Activated T-helper 1 cell treated with anti-CD3 and anti-CD28 coated beads, Interleukin-2, amount 50 U/mL, for 16 hours (primary cell): ENCODE measurements around the gene CEMIP2.

Experiments
- DNase-seq, 2 donors: peaks; one replicate each; pipeline ENCODE4 v3.0.0-alpha.2; 2020; ENCODE audit warnings: low read depth in 1 of 2, low spot score in 1 of 2

CEMIP2 gene

DNA sequence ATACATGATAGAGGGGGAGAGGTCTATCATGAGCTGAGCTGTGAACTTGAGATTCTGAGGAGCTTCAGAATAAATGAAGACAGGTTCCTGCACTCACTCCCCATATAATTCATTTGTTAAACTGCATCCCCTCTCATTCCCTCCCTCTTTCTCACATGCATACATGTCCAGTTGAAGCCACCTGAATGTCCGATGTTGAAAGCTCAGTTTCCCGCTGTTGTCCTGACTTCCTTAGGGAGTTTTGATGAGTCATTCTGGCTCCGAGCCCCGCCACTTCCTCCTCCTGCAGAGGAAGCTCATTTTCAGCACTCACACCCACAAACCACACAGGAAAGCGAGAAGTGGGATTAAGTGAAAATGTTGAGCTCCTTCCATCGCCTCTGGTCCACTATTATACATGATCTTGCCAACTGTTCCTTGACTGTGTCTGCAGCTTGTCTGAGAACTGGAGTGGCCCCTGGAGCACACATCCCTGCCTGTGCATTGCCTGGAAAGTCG lies 121.2 kb downstream of the CEMIP2 start:
- DNase-seq, result no peak

DNA sequence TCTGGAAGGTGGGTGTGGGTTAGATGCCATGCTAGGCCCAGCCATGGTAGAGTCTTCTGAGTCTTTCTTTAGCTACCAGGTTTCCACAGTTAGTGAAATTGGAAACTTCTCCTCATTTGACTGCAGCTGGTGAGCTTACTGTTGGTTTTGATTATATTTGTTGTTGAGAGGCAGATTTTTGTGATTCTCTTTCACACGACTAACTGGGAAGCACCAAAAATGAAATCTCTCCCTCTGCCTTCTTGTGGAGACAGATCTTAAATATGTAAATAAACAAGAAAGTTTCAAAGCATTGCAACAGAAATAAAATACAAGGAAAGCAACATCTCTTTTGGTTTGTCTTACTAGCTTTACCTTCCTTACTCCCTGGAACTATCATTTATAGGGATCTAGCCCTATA lies 122.2 kb downstream of the CEMIP2 start:
- DNase-seq, result no peak

DNA sequence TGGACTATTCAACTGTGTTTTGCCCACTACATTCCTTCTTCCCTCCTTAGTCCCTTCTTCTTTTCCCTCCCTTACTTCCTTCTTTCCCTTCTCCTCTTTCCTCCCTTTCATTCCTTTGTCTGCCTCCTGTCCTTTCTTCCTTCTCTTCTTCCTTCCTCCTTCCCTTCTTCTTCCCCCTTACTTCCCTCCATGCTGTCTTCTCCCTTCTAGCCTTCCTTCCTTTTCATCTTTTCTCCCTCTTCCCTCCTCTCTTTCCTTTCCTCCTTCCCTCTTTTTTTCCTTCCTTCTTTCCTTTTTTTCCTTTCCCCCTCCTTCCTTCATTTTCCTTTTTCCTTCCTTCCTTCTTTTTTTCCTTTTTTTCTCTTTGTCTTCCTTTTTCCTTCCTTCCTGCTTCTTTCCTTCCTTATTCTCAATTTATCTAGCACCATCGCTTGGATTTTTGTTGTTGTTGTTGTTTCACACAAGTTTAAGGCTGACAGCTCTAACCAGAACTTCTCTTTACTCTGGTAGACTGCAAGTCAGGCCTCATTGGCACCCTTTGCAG lies 123.4 kb downstream of the CEMIP2 start:
- DNase-seq, result no peak

DNA sequence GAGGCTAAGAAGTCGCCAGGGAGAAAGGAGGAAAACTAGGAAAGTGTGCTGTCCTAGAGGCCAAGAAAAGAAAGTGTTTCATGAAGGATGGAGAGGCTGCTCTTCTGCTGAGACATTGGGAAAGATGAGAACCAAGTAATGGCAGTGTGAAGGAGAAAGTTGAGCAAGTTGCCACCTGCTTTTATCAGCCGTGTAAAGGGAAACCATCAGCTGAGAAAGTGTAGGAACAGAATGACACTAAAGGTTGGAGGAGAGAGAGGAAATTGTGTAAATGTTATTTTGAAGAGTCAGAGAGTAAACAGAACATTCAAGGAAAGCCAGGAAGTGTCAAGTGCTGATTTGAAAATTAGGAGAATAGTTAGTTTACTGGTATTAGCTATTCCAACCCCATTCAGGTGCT lies 125.0 kb downstream of the CEMIP2 start:
- no peak for DNase-seq

DNA sequence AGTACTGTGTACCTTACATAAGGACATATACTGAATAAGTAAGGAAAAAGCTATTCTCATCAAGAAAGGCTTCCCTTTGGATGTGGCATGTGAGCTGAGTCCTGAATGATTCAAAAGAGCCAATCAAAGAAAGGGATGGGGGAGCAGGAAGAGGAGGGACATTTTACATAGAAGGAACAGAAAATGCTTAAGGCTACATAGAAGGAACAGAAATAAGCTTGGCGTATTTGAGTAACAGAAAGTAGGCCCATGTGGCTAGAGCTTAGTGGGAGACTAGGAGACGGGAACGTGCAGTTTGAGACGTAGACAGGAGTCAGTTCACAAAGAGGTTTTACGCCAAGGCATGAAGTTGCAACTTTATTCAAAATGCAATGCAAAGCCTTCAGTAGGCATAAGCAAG lies 126.3 kb downstream of the CEMIP2 start:
- no peak for DNase-seq

DNA sequence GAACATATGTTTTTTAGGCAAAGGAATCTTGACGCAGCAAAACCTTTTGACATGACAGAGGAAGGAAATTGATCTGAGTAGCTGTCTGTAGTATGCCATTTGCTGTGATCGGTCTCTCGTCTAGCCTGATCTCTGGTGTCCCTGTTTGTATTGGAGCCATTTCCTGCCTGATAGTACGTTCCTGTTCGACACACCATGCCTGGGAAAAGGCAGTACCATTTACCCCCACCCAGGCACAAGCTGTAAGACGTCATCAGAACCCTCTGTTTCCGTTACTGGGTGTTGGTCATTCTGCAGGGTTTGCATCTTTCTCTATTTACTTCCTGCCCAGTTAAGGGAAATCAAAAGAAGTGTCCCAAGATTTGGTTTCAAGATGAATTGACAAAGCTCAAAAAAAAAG lies 129.7 kb downstream of the CEMIP2 start:
- no peak for DNase-seq

DNA sequence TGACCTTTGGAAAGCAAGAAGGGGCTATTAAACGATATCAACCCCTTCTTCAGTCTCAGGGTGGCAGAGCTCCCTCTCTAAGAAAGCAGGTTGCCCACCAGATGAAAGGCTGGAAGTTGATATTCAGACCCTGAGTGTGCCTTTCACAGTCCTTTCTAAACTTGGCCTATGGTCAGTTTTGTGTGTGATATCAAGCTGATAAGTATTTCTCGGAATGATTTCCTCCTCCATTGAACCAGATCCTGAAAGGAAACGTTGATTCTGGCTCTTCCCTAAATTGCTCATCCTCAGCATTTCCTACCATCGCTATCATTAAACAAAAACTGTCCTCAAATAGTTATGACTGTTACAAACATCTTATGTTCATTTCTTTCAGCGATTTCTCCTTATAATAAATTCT lies 130.4 kb downstream of the CEMIP2 start:
- DNase-seq, result no peak

DNA sequence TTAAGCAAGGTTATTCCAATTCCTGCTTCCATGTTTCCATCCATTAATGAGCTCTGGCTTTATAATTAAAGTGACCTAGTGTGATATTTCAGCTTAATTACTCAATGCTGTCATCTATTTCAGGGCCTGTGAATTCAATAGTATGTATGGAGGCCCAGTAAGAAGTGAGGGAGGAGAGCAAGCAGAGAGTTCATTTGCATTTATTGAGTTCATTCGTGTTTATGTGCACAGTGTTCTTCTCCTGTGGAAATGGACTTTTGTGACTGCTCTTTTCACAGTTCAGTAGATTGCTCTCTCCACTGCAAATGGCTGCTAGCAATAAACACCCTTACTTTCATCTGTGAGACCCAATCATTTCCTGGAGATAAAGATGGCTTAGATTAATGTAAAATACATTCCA lies 130.9 kb downstream of the CEMIP2 start:
- DNase-seq, result no peak

DNA sequence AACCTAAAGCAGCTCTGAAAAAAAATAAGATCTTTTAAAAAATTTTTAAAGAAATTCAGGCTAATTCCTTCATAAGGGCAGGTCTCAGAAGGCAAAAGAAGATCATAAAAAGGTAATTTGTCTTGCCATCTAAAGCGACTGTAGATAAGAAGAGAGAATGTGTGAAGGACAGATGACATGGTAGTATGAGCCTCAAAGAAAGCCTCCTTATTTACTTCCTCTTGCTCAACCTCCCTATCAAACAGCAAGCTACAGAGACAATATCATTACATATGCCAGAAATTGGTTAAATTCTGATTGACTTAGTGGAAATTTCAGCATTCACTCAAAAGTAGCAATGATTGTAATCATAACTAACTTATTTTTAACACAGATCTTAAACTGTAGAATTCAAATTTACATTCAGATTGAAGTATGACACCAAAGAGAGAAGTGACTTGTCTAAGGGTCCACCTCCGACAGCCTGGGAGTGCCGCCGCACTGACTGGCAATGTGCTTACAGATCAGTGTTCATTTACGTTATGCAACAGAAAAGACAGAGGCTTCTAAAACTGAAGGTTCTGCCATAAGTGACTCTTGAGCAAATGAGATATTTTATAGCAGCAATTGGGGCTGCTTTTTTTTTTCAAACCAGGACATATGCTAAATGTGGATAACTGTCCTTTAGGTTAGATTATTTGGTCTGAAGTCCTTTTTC lies 132.0 kb downstream of the CEMIP2 start:
- DNase-seq, result no peak

DNA sequence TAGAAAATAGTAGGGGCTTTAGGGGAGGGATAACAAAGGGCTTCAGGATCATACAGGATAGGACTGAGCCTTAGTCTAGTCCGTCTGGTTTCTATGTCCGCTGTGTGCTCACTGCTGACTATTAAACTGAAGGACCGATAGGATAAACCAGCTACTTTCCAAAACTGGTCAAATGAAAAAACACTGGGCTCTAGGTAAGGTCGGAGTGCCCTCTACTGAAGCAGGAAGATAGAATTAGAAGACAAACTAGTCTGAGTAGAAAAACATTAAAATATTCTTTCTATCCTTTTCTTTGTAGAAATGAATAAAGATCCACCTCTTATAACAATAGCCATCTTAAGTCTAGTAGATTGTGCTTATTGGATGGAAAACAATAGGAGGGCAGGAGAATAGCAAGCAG lies 133.6 kb downstream of the CEMIP2 start:
- DNase-seq, result no peak
